Neural cell (in vitro differentiated cells): ENCODE data around the gene SYPL2. TPM values are rescaled to one million over a fixed set of nuclear protein-coding genes. Genes with fewer than 3 reads are reported as not detected.

Experiments used
- H2AFZ ChIP-seq: fragments of 200-600, 300-800 bp; sonication (generic), shearing (Covaris generic); 2 replicates; pipeline ENCODE4 v1.6.0; 2014; ENCODE audit warnings: low read depth, mild to moderate bottlenecking, antibody characterized with exemption, low read length, moderate library complexity
- H3F3A ChIP-seq: fragments of 200-600 bp; shearing (Covaris generic); 2 replicates; pipeline ENCODE4 v1.6.1; 2016; ENCODE audit warnings: mild to moderate bottlenecking, moderate library complexity, mixed read lengths, antibody characterized with exemption, low read length; ENCODE audit not compliant: insufficient read depth, poor library complexity, severe bottlenecking
- H3K27ac ChIP-seq: fragments of 200-600, 300-800 bp; sonication (generic), shearing (Covaris generic); 2 replicates; pipeline ENCODE4 v1.5.1; 2014; ENCODE audit warnings: mild to moderate bottlenecking, low read length, moderate library complexity
- H3K27me3 ChIP-seq: fragments of 300-800, 200-600 bp; sonication (generic), shearing (Covaris generic); 2 replicates; pipeline ENCODE4 v1.6.0; 2014; ENCODE audit warnings: mild to moderate bottlenecking, low read depth, low read length, moderate library complexity; ENCODE audit not compliant: insufficient read depth
- H3K36me3 ChIP-seq: fragments of 300-800, 200-600 bp; sonication (generic), shearing (Covaris generic); 2 replicates; pipeline ENCODE4 v1.5.1; 2014; ENCODE audit warnings: mild to moderate bottlenecking, antibody characterized with exemption, low read length, moderate library complexity; ENCODE audit not compliant: insufficient read depth
- H3K4me2 ChIP-seq: fragments of 300-800, 200-600 bp; sonication (generic), shearing (Covaris generic); 2 replicates; pipeline ENCODE4 v1.6.0; 2014; ENCODE audit warnings: mild to moderate bottlenecking, low read length
- H3K4me3 ChIP-seq: fragments of 300-800, 200-600 bp; sonication (generic), shearing (Covaris generic); 2 replicates; pipeline ENCODE4 v1.5.1; 2014; ENCODE audit warnings: mild to moderate bottlenecking, low read length, moderate library complexity
- H3K79me2 ChIP-seq: fragments of 200-600 bp; shearing (Covaris generic); replicated peaks from 2 replicates; pipeline ENCODE4 v1.6.0; 2014; ENCODE audit warnings: mild to moderate bottlenecking, low read length, moderate library complexity; ENCODE audit not compliant: insufficient read depth
- H3K9ac ChIP-seq: fragments of 300-800, 200-600 bp; sonication (generic), shearing (Covaris generic); 2 replicates; pipeline ENCODE4 v1.6.1; 2016; ENCODE audit warnings: mild to moderate bottlenecking, low read length, mixed read lengths
- H3K9me2 ChIP-seq: fragments of 200-600 bp; shearing (Covaris generic); 2 replicates; pipeline ENCODE4 v1.6.1; 2016; ENCODE audit warnings: mild to moderate bottlenecking, low read length, mixed read lengths; ENCODE audit not compliant: insufficient read depth
- H3K9me3 ChIP-seq: fragments of 200-600, 300-800 bp; sonication (generic), shearing (Covaris generic); 2 replicates; pipeline ENCODE4 v1.6.1; 2016; ENCODE audit warnings: mild to moderate bottlenecking, mixed run types, low read length, moderate library complexity, mixed read lengths
- H4K20me1 ChIP-seq: fragments of 200-600 bp; shearing (Covaris generic); 2 replicates; pipeline ENCODE4 v1.6.1; 2016; ENCODE audit warnings: mild to moderate bottlenecking, mixed run types; ENCODE audit not compliant: insufficient read depth
- EP300 ChIP-seq: fragments of 450-650 bp; conservative IDR thresholded peaks from 2 replicates; pipeline ENCODE4 v1.6.1; 2014; ENCODE audit warnings: antibody characterized with exemption, mild to moderate bottlenecking, moderate library complexity; ENCODE audit not compliant: poor library complexity, severe bottlenecking
- EZH2 ChIP-seq: fragments of 200-600, 300-800 bp; shearing (Covaris generic), sonication (generic); IDR thresholded peaks from 2 replicates; pipeline ENCODE4 v1.6.1; 2014; ENCODE audit warnings: antibody characterized with exemption, low read length, borderline replicate concordance, mild to moderate bottlenecking; ENCODE audit not compliant: insufficient read depth, poor library complexity, severe bottlenecking
- MXI1 ChIP-seq: fragments of 450-650 bp; conservative IDR thresholded peaks from 2 replicates; pipeline ENCODE4 v1.6.1; 2014; ENCODE audit warnings: antibody characterized with exemption, mild to moderate bottlenecking; ENCODE audit not compliant: poor library complexity, severe bottlenecking
- POLR2AphosphoS5 ChIP-seq: IDR thresholded peaks from 2 replicates; pipeline ENCODE4 v1.6.1; 2012
- RAD21 ChIP-seq: fragments of 450-650 bp; conservative IDR thresholded peaks from 2 replicates; pipeline ENCODE4 v1.6.1; 2014; ENCODE audit warnings: antibody characterized with exemption, mild to moderate bottlenecking, moderate library complexity
- SMC3 ChIP-seq: fragments of 450-650 bp; conservative IDR thresholded peaks from 2 replicates; pipeline ENCODE4 v1.6.1; 2014; ENCODE audit warnings: antibody characterized with exemption, mild to moderate bottlenecking, moderate library complexity; ENCODE audit not compliant: poor library complexity
- TAF1 ChIP-seq: IDR thresholded peaks from 2 replicates; pipeline ENCODE4 v1.6.1; 2012; ENCODE audit warnings: low read depth
- polyA plus RNA-seq: library from polyadenylated mRNA; depleted of rRNA; stranded (reverse); fragments of >200 nt; gene quantifications from 2 replicates; pipeline ENCODE4 v1.2.3, GENCODE V29; 2014
- TF ChIP-seq, protein P1 (sequence below): IDR thresholded peaks from 2 replicates; pipeline ENCODE4 v1.6.1; 2012; ENCODE audit warnings: borderline replicate concordance
- TF ChIP-seq, protein P2 (sequence below): fragments of 450-650 bp; IDR thresholded peaks from 2 replicates; pipeline ENCODE4 v1.5.1; 2014; ENCODE audit warnings: antibody characterized with exemption, mild to moderate bottlenecking, moderate library complexity; ENCODE audit not compliant: poor library complexity, severe bottlenecking

The SYPL2 gene
- polyA plus RNA-seq, 1 donor from 2014 or later, result not detected

DNA sequence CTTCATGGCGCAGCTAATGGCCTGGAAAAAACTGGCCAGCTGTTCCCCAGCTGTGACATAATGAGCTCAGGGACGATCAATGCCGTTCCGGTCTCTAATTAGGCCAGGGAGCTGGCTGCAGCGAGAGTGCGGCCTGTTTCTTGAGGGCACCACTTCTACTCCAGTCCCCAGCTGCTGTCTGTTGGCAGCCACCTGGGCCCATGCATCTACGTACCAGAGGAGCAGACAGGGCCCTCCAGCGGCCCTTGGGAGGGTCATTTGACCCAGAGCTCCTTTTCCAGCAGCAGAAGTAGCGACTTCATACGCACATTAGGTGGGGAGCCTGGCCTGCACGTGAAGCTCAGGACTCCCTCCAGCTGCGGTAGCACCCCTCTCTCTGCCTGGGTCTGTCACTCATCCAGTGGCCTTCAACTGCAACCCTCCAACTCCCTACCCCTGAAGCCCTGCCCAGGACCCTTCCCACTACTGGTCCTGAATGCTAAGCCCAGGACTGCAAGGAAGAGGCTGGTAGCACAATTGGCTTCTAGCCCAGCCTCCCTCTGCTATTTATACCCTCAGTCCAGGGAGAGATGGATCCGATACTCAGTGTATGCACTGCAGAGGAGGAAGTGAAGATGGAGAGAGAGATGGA lies 64.2 kb downstream of the SYPL2 start:
- no peaks in the 10 kb centered on the region for H3K9me2 ChIP-seq
- H3K79me2 ChIP-seq, result no peaks in the 10 kb centered on the region
- H3K36me3 ChIP-seq, result no peaks in the 10 kb centered on the region
- H3K27ac ChIP-seq, result peak overlapping the region; percentile 12
- no peak overlapping the region for H2AFZ ChIP-seq
- no peaks in the 10 kb centered on the region for H4K20me1 ChIP-seq
- H3F3A ChIP-seq, result no peaks in the 10 kb centered on the region
- H3K4me2 ChIP-seq, result no peak overlapping the region
- no peaks in the 10 kb centered on the region for H3K9me3 ChIP-seq
- no peak overlapping the region for H3K4me3 ChIP-seq
- no peaks in the 10 kb centered on the region for H3K27me3 ChIP-seq
- TF ChIP-seq EP300, result no peak
- TF ChIP-seq, protein P1, sequence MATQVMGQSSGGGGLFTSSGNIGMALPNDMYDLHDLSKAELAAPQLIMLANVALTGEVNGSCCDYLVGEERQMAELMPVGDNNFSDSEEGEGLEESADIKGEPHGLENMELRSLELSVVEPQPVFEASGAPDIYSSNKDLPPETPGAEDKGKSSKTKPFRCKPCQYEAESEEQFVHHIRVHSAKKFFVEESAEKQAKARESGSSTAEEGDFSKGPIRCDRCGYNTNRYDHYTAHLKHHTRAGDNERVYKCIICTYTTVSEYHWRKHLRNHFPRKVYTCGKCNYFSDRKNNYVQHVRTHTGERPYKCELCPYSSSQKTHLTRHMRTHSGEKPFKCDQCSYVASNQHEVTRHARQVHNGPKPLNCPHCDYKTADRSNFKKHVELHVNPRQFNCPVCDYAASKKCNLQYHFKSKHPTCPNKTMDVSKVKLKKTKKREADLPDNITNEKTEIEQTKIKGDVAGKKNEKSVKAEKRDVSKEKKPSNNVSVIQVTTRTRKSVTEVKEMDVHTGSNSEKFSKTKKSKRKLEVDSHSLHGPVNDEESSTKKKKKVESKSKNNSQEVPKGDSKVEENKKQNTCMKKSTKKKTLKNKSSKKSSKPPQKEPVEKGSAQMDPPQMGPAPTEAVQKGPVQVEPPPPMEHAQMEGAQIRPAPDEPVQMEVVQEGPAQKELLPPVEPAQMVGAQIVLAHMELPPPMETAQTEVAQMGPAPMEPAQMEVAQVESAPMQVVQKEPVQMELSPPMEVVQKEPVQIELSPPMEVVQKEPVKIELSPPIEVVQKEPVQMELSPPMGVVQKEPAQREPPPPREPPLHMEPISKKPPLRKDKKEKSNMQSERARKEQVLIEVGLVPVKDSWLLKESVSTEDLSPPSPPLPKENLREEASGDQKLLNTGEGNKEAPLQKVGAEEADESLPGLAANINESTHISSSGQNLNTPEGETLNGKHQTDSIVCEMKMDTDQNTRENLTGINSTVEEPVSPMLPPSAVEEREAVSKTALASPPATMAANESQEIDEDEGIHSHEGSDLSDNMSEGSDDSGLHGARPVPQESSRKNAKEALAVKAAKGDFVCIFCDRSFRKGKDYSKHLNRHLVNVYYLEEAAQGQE, result no peak
- peak; percentile 24 for TF ChIP-seq POLR2AphosphoS5
- H3K9ac ChIP-seq, result no peak overlapping the region

DNA sequence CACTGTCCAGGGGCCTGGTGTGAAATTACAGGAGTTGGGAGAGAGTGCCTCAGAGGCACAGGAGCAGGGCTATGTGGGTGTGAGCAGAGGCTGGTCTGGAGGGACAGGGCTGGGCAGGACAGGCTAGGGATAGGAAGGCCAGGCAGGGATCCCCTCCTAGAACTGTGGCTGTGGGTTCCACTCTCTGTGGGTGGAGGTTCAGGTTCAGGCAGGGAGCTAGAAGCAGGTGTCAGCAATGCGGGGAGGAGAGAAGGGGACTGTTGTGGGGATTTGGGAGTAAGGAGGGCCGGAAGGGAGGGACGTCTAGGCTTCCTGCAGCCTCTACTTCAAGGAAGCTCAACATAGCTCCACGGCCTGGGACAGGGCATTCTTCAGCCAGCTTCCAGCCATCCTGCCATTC lies 65.0 kb downstream of the SYPL2 start:
- no peak overlapping the region for H3K27ac ChIP-seq
- H3K9ac ChIP-seq, result no peak overlapping the region

More for the DNA sequence above, 65.0 kb downstream of the SYPL2 start:
- Histone ChIP-seq H3K79me2 (no peaks in the 10 kb centered on the region), H4K20me1 (no peaks in the 10 kb centered on the region), H3K4me2 (no peak overlapping the region), H3K36me3 (no peaks in the 10 kb centered on the region), H3K9me3 (no peaks in the 10 kb centered on the region), H2AFZ (no peak overlapping the region), H3F3A (no peaks in the 10 kb centered on the region), H3K27me3 (no peaks in the 10 kb centered on the region), H3K4me3 (no peak overlapping the region), H3K9me2 (no peaks in the 10 kb centered on the region)
- TF ChIP-seq POLR2AphosphoS5, result no peak
- TF ChIP-seq, protein P1, result no peak
- TF ChIP-seq EP300, result no peak
- TF ChIP-seq TAF1, result no peak
- TF ChIP-seq EZH2, result no peak
- no peak for TF ChIP-seq MXI1
- TF ChIP-seq, protein P2, sequence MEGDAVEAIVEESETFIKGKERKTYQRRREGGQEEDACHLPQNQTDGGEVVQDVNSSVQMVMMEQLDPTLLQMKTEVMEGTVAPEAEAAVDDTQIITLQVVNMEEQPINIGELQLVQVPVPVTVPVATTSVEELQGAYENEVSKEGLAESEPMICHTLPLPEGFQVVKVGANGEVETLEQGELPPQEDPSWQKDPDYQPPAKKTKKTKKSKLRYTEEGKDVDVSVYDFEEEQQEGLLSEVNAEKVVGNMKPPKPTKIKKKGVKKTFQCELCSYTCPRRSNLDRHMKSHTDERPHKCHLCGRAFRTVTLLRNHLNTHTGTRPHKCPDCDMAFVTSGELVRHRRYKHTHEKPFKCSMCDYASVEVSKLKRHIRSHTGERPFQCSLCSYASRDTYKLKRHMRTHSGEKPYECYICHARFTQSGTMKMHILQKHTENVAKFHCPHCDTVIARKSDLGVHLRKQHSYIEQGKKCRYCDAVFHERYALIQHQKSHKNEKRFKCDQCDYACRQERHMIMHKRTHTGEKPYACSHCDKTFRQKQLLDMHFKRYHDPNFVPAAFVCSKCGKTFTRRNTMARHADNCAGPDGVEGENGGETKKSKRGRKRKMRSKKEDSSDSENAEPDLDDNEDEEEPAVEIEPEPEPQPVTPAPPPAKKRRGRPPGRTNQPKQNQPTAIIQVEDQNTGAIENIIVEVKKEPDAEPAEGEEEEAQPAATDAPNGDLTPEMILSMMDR, result no peak
- no peak for TF ChIP-seq RAD21
- no peak for TF ChIP-seq SMC3

Other genes starting within 250 kb of the SYPL2 start
- gene CELSR2, start 217.0 kb upstream of the SYPL2 start, polyA plus RNA-seq, result 7.9 and 9.5 TPM in 2 replicates
- gene PSRC1, start 183.4 kb upstream of the SYPL2 start, polyA plus RNA-seq, result 5.4 and 7.9 TPM in 2 replicates
- gene MYBPHL, start 159.5 kb upstream of the SYPL2 start, polyA plus RNA-seq, result 0.78 and 1.6 TPM in 2 replicates
- 31.4 and 33.3 TPM in 2 replicates for gene SORT1, start 68.6 kb upstream of the SYPL2 start, polyA plus RNA-seq
- gene PSMA5, start 40.1 kb upstream of the SYPL2 start, polyA plus RNA-seq, result 98.8 and 99.8 TPM in 2 replicates
- gene ATXN7L2, start 17.4 kb downstream of the SYPL2 start, polyA plus RNA-seq, result 14.3 and 16.9 TPM in 2 replicates
- 7.2 and 9.2 TPM in 2 replicates for gene CYB561D1, start 27.5 kb downstream of the SYPL2 start, polyA plus RNA-seq
- 12.0 and 12.6 TPM in 2 replicates for gene AMIGO1, start 43.2 kb downstream of the SYPL2 start, polyA plus RNA-seq
- gene GPR61, start 73.3 kb downstream of the SYPL2 start, polyA plus RNA-seq, result 9.7 and 13.2 TPM in 2 replicates
- 10.6 and 10.9 TPM in 2 replicates for gene GNAI3, start 82.1 kb downstream of the SYPL2 start, polyA plus RNA-seq
- 1.5 TPM in 1 of 2 replicates, not detected in the other for gene GNAT2, start 153.1 kb downstream of the SYPL2 start, polyA plus RNA-seq
- 104 and 111 TPM in 2 replicates for gene AMPD2, start 153.3 kb downstream of the SYPL2 start, polyA plus RNA-seq
- 0.06 and 0.71 TPM in 2 replicates for gene GSTM4, start 189.6 kb downstream of the SYPL2 start, polyA plus RNA-seq
- gene GSTM2, start 201.5 kb downstream of the SYPL2 start, polyA plus RNA-seq, result 6.8 and 10.2 TPM in 2 replicates
- gene GSTM1, start 221.3 kb downstream of the SYPL2 start, polyA plus RNA-seq, result not detected in 2 replicates
- not detected in 2 replicates for gene GSTM5, start 245.7 kb downstream of the SYPL2 start, polyA plus RNA-seq